Activated CD4-positive, alpha-beta memory T cell treated with anti-CD3 and anti-CD28 coated beads for 36 hours (primary cell): Measurements from ENCODE around the gene RC3H1. TPM values are rescaled to one million over a fixed set of nuclear protein-coding genes. Genes with fewer than 3 reads are reported as not detected.
"Not testable (repeated sequence)": the region's sequence is repeated elsewhere in the genome, so short reads cannot be mapped to it uniquely, and the experiment has no call there.

ENCODE experiments used
- CTCF ChIA-PET: fragments of 350-600 bp; sonication (Branson Sonifier 250); formaldehyde crosslinking; loops from one replicate; lab custom pipeline; 2021; ENCODE audit warnings: antibody characterized with exemption, inconsistent platforms; lab: Charles Lee
- POLR2A ChIA-PET: fragments of 350-600 bp; sonication (Branson Sonifier 250); formaldehyde crosslinking; loops from one replicate; lab custom pipeline; 2021; ENCODE audit warnings: antibody characterized with exemption; lab: Charles Lee
- DNase-seq: peaks from one replicate; pipeline ENCODE4 v3.0.0-alpha.2; 2020
- H3K27ac Mint-ChIP-seq: one replicate; pipeline ENCODE4 v1.8.0; 2021; ENCODE audit warnings: mixed read lengths
- H3K27me3 Mint-ChIP-seq: one replicate; pipeline ENCODE4 v1.8.0; 2021; ENCODE audit warnings: mixed read lengths
- H3K36me3 Mint-ChIP-seq: one replicate; pipeline ENCODE4 v1.8.0; 2021; ENCODE audit warnings: mixed read lengths
- H3K4me1 Mint-ChIP-seq: one replicate; pipeline ENCODE4 v1.8.0; 2021; ENCODE audit warnings: low read depth, mixed read lengths
- H3K4me3 Mint-ChIP-seq: one replicate; pipeline ENCODE4 v1.8.0; 2021; ENCODE audit warnings: mild to moderate bottlenecking, mixed read lengths
- H3K9me3 Mint-ChIP-seq: one replicate; pipeline ENCODE4 v1.8.0; 2021; ENCODE audit warnings: mixed read lengths
- intact Hi-C: fragments of 100-400 bp; cut with micrococcal nuclease; formaldehyde crosslinking; loops from one replicate; pipeline ENCODE4 v1.15.1; 2023
- total RNA-seq, 2 experiments: library from RNA; stranded (reverse); gene quantifications; one replicate each; pipeline ENCODE4 v1.2.3, GENCODE V29; 2021

Gene RC3H1, protein sequence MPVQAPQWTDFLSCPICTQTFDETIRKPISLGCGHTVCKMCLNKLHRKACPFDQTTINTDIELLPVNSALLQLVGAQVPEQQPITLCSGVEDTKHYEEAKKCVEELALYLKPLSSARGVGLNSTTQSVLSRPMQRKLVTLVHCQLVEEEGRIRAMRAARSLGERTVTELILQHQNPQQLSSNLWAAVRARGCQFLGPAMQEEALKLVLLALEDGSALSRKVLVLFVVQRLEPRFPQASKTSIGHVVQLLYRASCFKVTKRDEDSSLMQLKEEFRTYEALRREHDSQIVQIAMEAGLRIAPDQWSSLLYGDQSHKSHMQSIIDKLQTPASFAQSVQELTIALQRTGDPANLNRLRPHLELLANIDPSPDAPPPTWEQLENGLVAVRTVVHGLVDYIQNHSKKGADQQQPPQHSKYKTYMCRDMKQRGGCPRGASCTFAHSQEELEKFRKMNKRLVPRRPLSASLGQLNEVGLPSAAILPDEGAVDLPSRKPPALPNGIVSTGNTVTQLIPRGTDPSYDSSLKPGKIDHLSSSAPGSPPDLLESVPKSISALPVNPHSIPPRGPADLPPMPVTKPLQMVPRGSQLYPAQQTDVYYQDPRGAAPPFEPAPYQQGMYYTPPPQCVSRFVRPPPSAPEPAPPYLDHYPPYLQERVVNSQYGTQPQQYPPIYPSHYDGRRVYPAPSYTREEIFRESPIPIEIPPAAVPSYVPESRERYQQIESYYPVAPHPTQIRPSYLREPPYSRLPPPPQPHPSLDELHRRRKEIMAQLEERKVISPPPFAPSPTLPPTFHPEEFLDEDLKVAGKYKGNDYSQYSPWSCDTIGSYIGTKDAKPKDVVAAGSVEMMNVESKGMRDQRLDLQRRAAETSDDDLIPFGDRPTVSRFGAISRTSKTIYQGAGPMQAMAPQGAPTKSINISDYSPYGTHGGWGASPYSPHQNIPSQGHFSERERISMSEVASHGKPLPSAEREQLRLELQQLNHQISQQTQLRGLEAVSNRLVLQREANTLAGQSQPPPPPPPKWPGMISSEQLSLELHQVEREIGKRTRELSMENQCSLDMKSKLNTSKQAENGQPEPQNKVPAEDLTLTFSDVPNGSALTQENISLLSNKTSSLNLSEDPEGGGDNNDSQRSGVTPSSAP
- 10 to 100 TPM; 26.6 to 26.8 TPM for total RNA-seq

DNA sequence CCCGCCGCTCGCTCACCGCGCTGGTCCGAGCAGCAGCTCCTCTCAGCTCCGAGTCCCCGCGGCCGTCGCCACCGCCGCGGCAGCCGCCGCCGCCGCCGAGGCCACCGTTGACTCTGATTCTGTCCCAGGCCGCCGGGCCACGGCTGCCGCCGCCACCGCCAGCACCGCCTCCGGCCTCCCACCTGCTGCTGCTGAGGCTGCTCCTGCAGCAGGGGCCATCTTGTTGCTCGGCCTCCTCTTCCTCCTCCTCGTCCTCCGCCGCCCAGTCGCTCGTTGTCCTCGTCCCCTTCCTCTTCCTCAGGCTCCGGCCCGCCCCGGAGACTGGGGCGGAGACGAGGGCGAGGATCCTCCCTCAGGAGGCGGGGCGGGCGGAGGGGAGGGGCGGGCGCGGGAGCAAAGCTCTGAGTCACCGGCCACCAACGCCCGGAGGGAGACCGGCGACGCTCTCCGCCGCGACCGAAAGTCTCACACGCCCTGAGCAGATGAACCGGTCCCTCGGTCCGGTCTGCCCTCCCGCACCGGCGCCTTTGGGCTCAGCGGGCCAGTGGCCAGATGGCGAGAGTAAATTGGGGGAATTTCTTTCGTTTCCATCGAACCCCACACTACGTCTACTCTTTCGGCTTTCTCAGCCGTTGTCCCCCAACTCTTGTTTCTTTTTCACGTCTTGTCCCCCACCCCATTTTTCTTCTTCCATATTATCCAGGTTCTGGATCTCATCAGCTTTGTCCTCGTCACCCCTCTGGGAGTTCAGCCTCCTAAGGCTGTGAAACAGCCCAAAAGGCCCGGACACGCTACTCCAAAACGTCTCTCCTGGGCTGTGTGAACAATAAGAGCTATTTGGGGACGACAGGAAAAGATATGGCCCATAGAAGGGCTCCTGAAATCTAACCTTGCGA is at the start of gene RC3H1:
TSS of gene RC3H1 (minus strand) at position 278 of the 896 bp plus-strand sequence. CDS start 29,372 bp downstream, outside the sequence.
- Mint-ChIP-seq H3K27ac (peak within 1 kb of the TSS; percentile 93), H3K4me3 (peak within 1 kb of the TSS; percentile 97), H3K27me3 (no peaks in the 10 kb centered on the region), H3K9me3 (no peaks in the 10 kb centered on the region), H3K36me3 (peaks cover 8% of the 10 kb centered on the region), H3K4me1 (peaks cover 38% of the 10 kb centered on the region)
- DNase-seq, result peak; percentile 94
- CTCF ChIA-PET, result interaction anchor here (0.5 to 0.7 kb wide), 2 partner anchors 45 to 195 kb away, joined by 3 to 4 read pairs; no protein-coding TSS in a partner anchor
- intact Hi-C loops, result loop anchor here (1.0 to 5.0 kb wide), 7 partner anchors 134 to 975 kb away; partner anchors contain the start of genes CACYBP, CENPL, DARS2 and KLHL20
- POLR2A ChIA-PET, result interaction anchor here (0.5 to 1.4 kb wide), 5 partner anchors 31 to 157 kb away, joined by 3 to 8 read pairs (median 3); partner anchors contain the start of genes GAS5 and ZBTB37

DNA sequence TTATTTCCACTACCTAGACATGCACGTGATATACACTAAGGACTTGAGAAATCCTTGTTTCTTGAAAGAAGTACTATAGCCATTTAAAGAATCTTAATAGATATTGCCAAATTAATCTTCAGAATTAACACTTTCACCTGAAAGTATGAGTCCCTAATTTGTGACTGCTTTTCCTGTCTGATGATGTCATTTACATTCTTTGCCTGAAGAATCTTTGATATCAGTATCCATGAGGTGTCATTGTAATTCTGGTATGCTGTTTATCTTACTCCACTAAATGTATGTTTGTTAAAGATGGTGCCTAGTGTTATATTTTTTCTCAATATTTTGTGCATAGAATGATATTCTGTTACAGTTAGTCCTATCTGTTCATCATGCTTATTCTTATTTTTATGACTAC is 48.5 kb upstream of the RC3H1 start:
- intact Hi-C loops, result no loop called here
- Mint-ChIP-seq H3K4me3 (no peak overlapping the region), H3K36me3 (no peaks in the 10 kb centered on the region), H3K27ac (no peak overlapping the region), H3K4me1 (peaks cover 10% of the 10 kb centered on the region), H3K27me3 (no peaks in the 10 kb centered on the region), H3K9me3 (no peaks in the 10 kb centered on the region)
- POLR2A ChIA-PET, result no interaction called here
- DNase-seq, result no peak
- CTCF ChIA-PET, result no interaction called here

DNA sequence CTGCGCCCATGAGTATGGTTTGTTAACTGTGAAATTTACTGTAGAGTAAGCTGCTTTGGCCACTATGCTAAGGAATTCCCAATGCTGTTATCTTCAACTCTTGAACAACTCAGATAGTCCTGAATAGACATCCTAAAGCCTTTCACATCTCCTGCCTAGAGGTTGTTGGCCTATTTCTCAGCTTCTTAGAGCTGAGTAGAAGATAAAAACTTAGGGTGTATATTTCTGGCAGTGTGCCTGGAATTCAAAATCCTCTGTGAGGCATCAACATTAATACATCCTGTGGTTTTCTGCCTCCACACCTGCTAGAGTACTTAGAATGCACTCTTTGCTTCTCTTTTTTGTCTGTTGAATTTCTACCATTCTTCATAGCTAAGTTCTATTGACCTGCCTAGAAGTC is 45.8 kb upstream of the RC3H1 start:
- Mint-ChIP-seq H3K27ac (no peak overlapping the region), H3K36me3 (no peaks in the 10 kb centered on the region), H3K4me1 (peaks cover 10% of the 10 kb centered on the region), H3K27me3 (no peaks in the 10 kb centered on the region), H3K9me3 (no peaks in the 10 kb centered on the region), H3K4me3 (no peak overlapping the region)
- no peak for DNase-seq
- ChIA-PET POLR2A (no interaction called here), CTCF (interaction anchor here (0.7 to 1.7 kb wide), 3 partner anchors 150 to 195 kb away, joined by 3 to 6 read pairs (median 5); no protein-coding TSS in a partner anchor)
- intact Hi-C loops, result no loop called here

DNA sequence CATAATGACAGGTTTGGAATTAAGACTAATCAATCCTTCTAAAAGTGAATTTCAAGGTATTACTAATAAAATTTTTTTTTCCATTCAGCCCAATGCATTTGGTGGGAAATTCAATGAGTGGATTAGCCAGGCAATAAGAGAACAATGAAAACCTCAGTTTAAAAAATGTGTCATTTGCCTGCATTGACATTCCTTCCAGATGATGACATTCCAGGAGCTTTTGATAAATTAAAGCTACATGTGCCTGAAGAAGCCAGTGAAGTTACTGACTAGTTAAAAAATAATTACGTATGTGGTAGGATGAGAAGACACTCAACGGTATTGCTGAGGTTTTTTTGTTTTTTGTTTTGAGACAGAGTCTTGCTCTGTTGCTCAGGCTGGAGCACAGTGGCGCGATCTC is 37.9 kb upstream of the RC3H1 start:
- CTCF ChIA-PET, result no interaction called here
- H3K36me3 Mint-ChIP-seq, result no peaks in the 10 kb centered on the region
- DNase-seq, result no peak
- POLR2A ChIA-PET, result no interaction called here
- no peaks in the 10 kb centered on the region for H3K9me3 Mint-ChIP-seq
- H3K4me3 Mint-ChIP-seq, result no peak overlapping the region
- intact Hi-C loops, result no loop called here
- H3K27me3 Mint-ChIP-seq, result peaks cover 3% of the 10 kb centered on the region
- H3K4me1 Mint-ChIP-seq, result no peaks in the 10 kb centered on the region
- no peak overlapping the region for H3K27ac Mint-ChIP-seq

DNA sequence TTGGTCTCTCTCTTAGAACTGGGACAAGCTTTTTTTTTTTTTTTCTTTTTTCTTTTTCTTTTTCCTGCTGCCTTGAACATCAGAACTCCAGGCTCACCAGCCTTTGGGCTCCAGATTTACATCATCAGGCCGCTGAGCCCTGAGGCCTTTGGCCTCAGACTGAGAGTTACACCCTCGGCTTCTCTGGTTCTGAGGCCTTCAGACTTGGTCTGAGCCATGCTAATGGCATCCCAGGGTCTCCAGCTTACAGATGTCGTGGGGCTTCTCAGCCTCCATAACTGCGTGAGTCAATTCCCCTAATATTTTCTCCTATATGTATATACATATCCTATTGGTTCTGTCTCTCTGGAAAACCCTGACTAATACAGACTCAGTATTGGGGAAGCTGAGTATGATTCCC is 36.5 kb upstream of the RC3H1 start:
- Mint-ChIP-seq H3K27me3 (peaks cover 3% of the 10 kb centered on the region), H3K4me1 (no peaks in the 10 kb centered on the region), H3K4me3 (no peak overlapping the region), H3K9me3 (no peaks in the 10 kb centered on the region), H3K36me3 (no peaks in the 10 kb centered on the region), H3K27ac (no peak overlapping the region)
- CTCF ChIA-PET, result no interaction called here
- intact Hi-C loops, result no loop called here
- DNase-seq, result no peak
- POLR2A ChIA-PET, result no interaction called here

DNA sequence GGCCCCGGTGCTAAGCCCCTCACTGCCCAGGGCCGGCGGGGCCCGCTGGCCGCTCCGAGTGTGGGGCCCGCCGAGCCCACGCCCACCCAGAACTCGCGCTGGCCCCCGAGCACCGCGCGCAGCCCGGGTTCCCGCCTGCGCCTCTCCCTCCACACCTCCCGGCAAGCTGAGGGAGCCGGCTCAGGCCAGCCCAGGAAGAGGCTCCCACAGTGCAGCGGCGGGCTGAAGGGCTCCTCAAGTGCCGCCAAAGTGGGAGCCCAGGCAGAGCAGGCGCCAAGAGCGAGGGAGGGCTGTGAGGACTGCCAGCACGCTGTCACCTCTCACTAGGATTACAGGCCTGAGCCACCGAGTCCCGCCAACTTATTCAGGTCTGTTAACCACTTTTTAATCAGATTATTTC is 34.5 kb upstream of the RC3H1 start:
- intact Hi-C loops, H3K4me3 Mint-ChIP-seq, H3K27me3 Mint-ChIP-seq, CTCF ChIA-PET, H3K36me3 Mint-ChIP-seq, DNase-seq, H3K27ac Mint-ChIP-seq, H3K4me1 Mint-ChIP-seq, POLR2A ChIA-PET, H3K9me3 Mint-ChIP-seq: not testable (repeated sequence)

DNA sequence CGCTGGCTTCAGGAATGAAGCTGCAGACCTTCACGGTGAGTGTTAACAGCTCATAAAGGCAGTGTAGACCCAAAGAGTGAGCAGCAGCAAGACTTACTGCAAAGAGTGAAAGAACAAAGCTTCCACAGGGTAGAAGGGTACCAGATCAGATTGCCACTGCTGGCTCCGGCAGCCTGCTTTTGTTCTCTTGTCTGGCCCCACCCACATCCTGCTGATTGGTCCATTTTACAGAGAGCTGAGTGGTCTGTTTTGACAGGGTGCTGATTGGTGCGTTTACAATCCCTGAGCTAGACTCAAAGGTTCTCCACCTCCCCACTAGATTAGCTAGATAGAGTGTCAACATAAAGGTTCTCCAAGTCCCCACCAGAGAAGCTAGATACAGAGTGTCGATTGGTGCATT is 33.6 kb upstream of the RC3H1 start:
- H3K9me3 Mint-ChIP-seq, H3K27me3 Mint-ChIP-seq, H3K4me1 Mint-ChIP-seq, H3K36me3 Mint-ChIP-seq, DNase-seq, H3K27ac Mint-ChIP-seq, CTCF ChIA-PET, H3K4me3 Mint-ChIP-seq, intact Hi-C loops: not testable (repeated sequence)
- POLR2A ChIA-PET, result interaction anchor here (0.6 kb wide), 1 partner anchor 9 kb away, joined by 3 read pairs; no protein-coding TSS in a partner anchor

DNA sequence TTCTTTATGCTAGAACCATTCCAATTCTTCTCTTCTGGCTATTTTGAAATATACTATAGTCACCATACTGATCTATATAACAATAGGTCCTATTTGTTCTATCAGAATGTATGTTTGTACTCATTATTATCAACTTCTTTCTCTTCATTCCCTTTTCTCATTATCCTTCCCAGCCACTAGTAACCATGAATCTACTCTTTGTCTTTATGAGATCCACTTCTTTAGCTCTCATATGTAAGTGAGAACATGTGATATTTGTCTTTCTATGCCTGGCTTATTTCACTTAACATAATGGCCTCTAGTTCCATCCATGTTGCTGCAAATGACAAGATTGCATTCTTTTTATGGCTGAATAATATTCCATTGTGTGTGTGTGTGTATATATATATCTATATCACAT is 31.7 kb upstream of the RC3H1 start:
- DNase-seq, result no peak
- intact Hi-C loops, result no loop called here
- POLR2A ChIA-PET, result interaction anchor here (0.7 kb wide), 1 partner anchor 113 kb away, joined by 4 read pairs; no protein-coding TSS in a partner anchor
- H3K4me1 Mint-ChIP-seq, result no peaks in the 10 kb centered on the region
- H3K27me3 Mint-ChIP-seq, result peaks cover 2% of the 10 kb centered on the region
- no peaks in the 10 kb centered on the region for H3K36me3 Mint-ChIP-seq
- H3K9me3 Mint-ChIP-seq, result no peaks in the 10 kb centered on the region
- no peak overlapping the region for H3K4me3 Mint-ChIP-seq
- CTCF ChIA-PET, result interaction anchor here (0.7 kb wide), 2 partner anchors 124 to 893 kb away, joined by 4 to 10 read pairs; no protein-coding TSS in a partner anchor
- H3K27ac Mint-ChIP-seq, result no peak overlapping the region

DNA sequence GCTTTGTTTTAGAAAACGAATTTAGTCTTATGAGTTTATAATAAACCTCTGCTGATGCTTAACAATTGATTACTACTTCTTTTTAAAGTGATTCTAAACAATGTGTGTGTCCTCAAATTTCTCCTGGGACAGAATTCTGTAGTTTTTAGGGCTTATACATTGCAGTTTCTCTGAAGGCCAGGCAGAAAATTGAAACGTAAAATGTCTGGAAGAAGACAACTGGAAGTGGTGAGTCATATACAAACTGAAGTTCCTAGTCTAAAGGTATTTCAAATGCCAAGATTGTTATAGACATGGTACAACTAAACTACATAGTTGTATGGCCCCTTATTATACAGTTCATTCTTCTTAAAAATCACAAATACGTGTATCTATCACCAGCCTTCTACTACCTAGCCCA is 30.5 kb upstream of the RC3H1 start:
- H3K27me3 Mint-ChIP-seq, result peaks cover 2% of the 10 kb centered on the region
- no peak overlapping the region for H3K27ac Mint-ChIP-seq
- intact Hi-C loops, result no loop called here
- H3K9me3 Mint-ChIP-seq, result no peaks in the 10 kb centered on the region
- no peak for DNase-seq
- no peaks in the 10 kb centered on the region for H3K36me3 Mint-ChIP-seq
- H3K4me3 Mint-ChIP-seq, result no peak overlapping the region
- no peaks in the 10 kb centered on the region for H3K4me1 Mint-ChIP-seq
- ChIA-PET POLR2A (no interaction called here), CTCF (no interaction called here)

DNA sequence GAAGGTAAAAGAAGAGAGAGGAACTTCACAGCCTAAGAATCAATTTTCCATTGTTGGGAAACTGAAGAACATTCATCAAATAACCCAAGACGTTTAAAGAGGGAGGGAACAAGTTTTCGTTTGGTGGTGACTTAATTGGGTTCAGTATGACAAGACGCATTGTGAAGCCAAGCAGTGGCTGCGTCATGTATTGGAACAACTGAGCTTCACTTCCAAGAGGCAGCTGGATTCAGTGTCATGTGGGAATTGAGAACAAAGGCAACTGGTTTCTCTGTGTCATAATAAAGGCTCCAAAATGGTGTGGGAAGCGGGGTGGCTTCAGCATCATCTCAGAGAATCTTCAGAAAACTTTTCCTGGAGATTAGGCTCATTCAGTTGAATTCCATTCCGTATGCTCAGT is 29.8 kb upstream of the RC3H1 start:
- Mint-ChIP-seq H3K27me3 (peaks cover 2% of the 10 kb centered on the region), H3K36me3 (no peaks in the 10 kb centered on the region), H3K4me1 (no peaks in the 10 kb centered on the region), H3K9me3 (no peaks in the 10 kb centered on the region), H3K4me3 (no peak overlapping the region), H3K27ac (no peak overlapping the region)
- no peak for DNase-seq
- CTCF ChIA-PET, result no interaction called here
- POLR2A ChIA-PET, result no interaction called here
- intact Hi-C loops, result no loop called here

DNA sequence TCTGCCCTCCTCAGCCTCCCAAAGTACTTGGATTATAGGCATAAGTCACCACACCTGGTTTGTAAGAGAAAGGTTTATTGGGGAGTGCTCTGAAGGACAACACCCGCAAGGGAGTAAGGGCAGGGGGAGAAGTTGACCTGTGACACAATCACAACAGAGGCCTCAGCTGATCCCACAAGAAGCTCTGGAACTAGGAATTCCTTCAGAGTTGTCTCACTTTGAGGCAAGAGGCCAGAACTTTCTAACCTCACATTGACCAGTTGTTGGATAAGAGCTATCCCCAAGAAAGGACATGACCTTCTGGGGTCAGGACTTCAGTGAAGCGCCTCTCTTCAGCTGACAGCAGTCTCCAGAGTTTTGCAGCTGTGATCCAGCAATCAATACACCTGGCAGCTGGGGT is 27.4 kb upstream of the RC3H1 start:
- no peak for DNase-seq
- Mint-ChIP-seq H3K36me3 (no peaks in the 10 kb centered on the region), H3K27ac (no peak overlapping the region), H3K27me3 (no peaks in the 10 kb centered on the region), H3K4me3 (no peak overlapping the region), H3K9me3 (no peaks in the 10 kb centered on the region), H3K4me1 (peaks cover 4% of the 10 kb centered on the region)
- intact Hi-C loops, result no loop called here
- ChIA-PET CTCF (no interaction called here), POLR2A (no interaction called here)
